Caki2 (cell line): ENCODE measurements around the gene S1PR5. TPM values are rescaled to one million over a fixed set of nuclear protein-coding genes. Genes with fewer than 3 reads are reported as not detected.
A peak's percentile ranks its signal among the peaks of the same experiment; 100 is the strongest.
"Not testable (repeated sequence)": the region's sequence is repeated elsewhere in the genome, so short reads cannot be mapped to it uniquely, and the experiment has no call there.

Experiments used
- DNase-seq: peaks from one replicate; pipeline ENCODE4 v3.0.0-alpha.2; 2015; ENCODE audit warnings: low read depth
- in situ Hi-C: cut with HindIII; loops from 2 replicates; pipeline ENCODE4 v1.10.0; 2016; ENCODE audit warnings: low sequenced_read_pairs, low pct_unique_long_range_greater_than_20kb, mixed read lengths
- total RNA-seq: library from RNA; depleted of rRNA; stranded (reverse); fragments of >200 nt; shearing (Covaris generic); gene quantifications from 2 replicates; pipeline ENCODE4 v1.2.3, GENCODE V29; 2014; ENCODE audit warnings: low replicate concordance

S1PR5 gene
- total RNA-seq, 1 experiment from 2014 or later, result 4.6 TPM

DNA sequence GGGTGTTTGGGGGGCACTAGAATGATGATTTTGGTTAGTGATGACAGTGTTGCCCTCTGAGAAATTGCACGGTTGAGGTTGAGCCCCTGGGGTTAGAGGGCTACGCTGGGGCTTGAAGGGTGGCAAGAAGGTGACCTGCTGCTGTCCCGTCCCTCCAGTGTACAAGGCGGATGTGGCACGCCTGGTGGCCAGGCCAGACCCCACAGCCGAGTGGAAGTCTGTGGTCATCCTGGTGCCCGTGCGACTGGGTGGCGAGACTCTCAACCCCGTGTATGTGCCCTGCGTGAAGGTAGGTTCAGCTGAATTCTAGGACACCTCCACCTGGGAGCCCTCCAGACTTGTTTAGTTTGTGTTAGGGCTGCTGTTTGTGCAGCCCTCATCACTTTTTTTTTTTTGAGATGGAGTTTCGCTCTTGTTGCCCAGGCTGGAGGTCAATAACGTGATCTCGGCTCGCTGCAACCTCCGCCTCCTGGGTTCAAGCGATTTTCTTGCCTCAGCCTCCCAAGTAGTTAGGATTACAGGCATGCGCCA, 31.6 kb upstream of the S1PR5 start:
- in situ Hi-C loops, result no loop called here
- no peak for DNase-seq

- no peak for DNase-seq
- in situ Hi-C loops, result no loop called here
Measured at GRCh38 chr19:10546817-10547216, 29.6 kb upstream of the S1PR5 start.

- no peak for DNase-seq
- in situ Hi-C loops, result no loop called here
Measured at GRCh38 chr19:10544753-10545251, 27.6 kb upstream of the S1PR5 start.

GRCh38 chr19:10544242-10544752, 27.1 kb upstream of the S1PR5 start:
- DNase-seq, result no peak
- in situ Hi-C loops, result no loop called here

DNA sequence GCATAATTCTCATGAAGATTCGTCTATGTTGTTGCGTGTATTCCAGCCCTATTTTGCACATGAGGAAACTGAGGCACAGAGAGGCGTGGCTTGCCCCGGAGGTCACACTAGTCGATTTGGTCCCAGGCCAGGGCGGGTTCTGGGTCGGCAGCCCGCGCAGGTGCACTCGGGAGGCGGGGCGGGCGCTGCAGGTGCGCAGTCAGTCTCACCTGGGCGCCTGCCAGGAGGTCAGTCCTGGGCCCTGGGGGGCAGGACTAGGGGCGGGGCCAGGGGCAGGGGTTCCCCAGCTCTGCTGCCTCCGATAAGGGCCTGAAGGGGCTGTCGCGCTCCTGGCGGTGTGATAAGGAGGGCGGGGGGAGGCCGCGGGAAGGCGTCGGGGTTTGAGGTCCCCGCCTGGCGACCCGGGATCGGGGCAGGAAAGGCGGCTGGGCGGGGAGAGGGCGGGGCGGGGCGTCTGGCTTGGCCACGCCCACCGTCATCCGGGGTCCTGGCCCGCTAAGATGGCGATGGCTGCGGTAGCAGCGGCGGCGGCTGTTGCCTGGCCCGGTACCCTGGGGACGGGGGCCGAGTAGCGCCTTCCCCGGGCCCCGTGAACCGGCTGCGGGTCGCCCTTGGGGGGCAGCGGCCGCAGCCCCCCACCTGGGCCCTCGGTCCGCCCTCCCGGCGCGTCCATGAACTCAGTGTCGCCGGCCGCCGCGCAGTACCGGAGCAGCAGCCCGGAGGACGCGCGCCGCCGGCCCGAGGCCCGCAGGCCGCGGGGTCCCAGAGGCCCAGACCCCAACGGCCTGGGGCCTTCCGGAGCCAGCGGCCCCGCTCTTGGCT, 26.4 kb upstream of the S1PR5 start, which contains the start of gene ATG4D:
ATG4D (plus strand) TSS at position 485 of the 822 bp plus-strand sequence; CDS start at position 672, 187 bp downstream.
- peak; percentile 36 for DNase-seq
- in situ Hi-C loops, result no loop called here

GRCh38 chr19:10543059-10543419, 25.8 kb upstream of the S1PR5 start:
- DNase-seq, result no peak
- in situ Hi-C loops, result no loop called here

GRCh38 chr19:10539016-10539415, 21.8 kb upstream of the S1PR5 start:
- DNase-seq, in situ Hi-C loops: not testable (repeated sequence)

DNA sequence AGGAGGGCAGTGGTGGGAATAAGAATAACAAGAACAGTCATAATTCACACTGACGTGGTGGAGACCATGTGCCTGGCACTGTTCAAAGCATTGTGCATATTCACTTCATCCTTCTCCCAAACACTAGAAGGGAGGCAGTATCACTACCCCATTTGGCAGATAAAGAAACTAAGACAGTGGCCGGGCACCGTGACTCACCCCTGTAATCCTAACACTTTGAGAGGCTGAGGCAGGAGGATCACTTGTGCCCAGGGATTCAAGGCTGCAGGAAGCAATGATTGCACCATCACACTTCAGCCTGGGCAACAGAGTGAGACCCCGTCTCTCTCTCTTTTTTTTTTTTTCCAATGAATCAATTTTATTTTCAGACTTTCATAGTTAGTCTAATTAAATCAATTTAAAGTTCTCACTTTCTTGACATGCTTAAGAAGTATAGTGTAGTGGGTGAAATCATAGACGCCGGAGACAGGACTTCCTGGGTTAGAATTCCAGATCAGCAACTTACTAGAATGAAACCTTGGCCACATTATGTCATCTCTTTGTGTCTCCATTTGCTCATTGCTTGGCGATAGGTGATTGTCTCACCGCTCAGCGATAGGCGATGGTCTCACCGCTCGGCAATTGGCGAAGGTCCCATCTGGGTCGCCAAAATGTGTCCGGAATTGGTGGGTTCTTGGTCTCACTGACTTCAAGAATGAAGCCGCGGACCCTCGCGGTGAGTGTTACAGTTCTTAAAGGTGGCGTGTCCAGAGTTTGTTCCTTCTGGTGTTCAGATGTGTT, 21.1 kb upstream of the S1PR5 start:
- in situ Hi-C loops, result no loop called here

DNA sequence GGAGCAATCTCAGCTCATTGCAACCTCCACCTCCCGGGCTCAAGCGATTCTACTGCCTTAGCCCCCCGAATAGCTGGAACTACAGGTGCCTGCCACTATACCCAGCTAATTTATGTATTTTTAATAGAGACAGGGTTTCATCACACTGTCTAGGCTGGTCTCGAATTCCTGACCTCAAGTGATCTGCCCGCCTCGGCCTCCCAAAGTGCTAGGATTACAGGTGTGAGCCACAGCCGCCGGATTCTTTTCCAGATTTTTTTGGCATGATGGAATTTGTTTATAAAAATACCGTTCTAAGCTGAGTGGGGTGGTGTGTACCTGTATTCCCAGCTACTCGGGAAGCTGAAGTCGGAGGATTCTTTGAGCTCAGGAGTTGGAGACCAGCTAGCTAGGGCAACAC, 20.4 kb upstream of the S1PR5 start:
- in situ Hi-C loops, result no loop called here
- no peak for DNase-seq

More for the DNA sequence above, 21.1 kb upstream of the S1PR5 start:
- DNase-seq, result no peak

DNA sequence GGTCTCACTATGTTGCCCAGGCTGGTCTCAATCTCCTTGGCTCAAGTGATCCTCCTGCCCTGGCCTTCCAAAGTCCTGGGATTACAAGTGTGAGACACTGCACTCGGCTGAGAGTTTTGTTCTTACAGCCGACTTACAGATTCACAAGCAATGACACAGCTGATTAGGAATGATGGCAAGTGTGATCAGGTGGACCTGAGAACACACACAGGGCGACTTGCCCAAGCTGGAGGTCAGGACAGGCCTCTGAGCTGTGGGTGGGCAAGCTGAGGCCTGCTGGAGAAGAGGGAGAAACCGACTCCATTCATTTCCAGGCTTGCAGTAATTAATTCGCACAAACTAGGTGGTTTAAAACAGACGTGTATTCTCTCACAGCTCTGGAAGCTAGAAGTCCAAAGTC, 18.4 kb upstream of the S1PR5 start:
- DNase-seq, result no peak
- in situ Hi-C loops, result no loop called here

DNA sequence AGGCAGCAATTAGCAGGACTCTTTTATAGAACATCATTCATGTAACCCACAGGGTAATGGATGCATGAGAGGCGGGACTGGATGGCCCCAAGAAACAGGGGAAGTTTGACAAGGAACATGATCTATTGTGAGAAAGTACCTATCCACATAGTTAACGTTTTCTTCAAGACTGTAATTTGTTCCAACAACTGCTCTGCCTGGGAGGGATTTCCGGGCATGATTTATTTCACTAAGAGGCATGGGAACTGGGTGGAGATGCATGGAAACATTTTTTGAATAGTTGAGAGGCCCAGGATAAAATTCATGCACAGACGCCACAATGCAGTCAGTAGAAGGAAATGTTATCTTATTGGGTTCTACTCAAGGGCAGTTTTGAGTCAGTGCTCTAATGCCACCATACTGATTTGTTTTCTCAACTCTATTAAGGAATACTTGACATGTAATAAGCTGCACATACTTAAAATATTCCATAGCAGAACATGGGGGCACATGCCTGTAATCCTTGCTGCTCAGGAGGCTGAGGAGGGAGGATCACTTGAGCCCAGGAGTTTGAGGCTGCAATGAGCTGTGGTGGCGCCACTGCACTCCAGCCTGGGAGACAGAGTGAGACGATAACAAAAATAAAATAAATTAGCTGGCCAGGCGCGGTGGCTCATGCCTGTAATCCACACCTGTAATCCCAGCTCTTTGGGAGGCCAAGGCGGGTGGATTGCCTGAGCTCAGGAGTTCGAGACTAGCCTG, 16.6 kb upstream of the S1PR5 start:
- peak; percentile 75 for DNase-seq
- in situ Hi-C loops, result no loop called here

DNA sequence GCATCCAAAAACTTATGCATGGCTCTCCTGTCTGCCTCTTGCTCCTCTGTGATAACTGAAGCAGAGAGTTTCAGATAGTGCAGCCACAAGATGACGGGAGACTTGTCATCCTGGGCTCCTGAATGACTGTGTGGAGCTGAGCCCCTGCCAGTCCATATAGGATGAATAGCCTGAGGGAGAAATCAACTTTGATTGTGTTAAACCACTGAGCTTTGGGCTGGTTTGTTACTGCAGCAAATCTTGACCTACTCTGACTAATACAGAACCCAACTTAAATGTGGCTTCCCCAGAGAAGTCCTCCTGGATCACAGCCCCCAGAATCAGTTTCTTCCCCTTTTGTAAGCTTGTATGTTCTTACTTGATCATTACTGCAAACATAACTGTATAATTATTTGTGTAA, 15.2 kb upstream of the S1PR5 start:
- in situ Hi-C loops, result no loop called here
- no peak for DNase-seq

DNA sequence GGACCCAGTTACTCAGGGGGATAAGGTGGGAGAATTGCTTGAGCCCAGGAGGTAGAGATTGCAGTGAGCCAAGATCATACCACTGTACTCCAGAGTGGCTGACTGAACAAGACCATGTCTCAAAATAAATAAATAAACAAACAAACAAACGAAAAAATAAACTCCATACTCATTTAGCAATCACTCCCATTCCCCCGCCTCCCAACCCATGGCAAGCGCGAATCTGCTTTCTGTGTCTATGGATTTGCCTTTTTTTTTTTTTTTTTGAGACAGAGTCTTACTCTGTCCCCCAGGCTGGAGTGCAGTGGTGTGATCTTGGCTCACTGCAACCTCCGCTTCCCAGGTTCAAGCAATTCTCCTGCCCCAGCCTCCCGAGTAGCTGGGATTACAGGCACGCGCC, 9.6 kb upstream of the S1PR5 start:
- in situ Hi-C loops, DNase-seq: not testable (repeated sequence)

DNA sequence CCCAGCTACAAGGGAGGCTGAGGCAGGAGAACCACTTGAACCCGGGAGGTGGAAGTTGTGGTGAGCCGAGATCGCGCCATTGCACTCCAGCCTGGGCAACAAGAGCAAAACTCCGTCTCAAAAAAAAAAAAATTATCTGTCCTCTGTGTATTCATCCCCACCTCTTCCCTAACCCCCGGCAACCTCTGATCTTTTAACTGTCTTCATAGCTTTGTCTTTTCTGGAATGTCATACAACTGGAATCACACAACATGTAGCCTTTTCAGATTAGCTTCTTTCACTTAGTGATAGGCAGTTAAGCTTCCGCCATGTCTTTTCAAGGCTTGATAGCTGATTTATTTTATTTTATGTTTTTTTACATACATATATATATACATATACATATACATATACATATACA, 8.4 kb upstream of the S1PR5 start:
- in situ Hi-C loops, result no loop called here
- no peak for DNase-seq

DNA sequence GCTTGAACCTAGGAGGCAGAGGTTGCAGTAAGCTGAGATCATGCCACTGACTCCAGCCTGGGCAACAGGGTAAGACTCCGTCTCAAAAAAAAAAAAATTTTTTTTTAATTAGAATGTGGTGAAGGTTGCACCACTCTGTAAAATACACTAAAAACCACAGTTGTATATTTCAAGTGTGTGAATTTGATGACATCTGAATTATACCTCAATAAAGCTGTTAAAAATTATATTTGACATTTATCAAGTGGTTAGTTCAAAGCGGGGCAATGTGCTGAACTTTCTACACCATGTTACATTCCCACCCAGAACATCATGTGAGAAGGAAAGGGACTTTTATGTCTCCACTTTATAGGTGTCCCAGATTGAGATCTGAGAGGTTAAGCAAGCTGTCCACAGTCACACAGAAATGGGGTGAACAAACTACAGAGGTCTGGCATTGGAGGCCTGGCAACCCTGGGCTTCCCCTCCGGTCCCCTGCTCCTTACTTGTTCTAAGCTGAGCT, 5.9 kb upstream of the S1PR5 start:
- in situ Hi-C loops, result no loop called here
- no peak for DNase-seq

DNA sequence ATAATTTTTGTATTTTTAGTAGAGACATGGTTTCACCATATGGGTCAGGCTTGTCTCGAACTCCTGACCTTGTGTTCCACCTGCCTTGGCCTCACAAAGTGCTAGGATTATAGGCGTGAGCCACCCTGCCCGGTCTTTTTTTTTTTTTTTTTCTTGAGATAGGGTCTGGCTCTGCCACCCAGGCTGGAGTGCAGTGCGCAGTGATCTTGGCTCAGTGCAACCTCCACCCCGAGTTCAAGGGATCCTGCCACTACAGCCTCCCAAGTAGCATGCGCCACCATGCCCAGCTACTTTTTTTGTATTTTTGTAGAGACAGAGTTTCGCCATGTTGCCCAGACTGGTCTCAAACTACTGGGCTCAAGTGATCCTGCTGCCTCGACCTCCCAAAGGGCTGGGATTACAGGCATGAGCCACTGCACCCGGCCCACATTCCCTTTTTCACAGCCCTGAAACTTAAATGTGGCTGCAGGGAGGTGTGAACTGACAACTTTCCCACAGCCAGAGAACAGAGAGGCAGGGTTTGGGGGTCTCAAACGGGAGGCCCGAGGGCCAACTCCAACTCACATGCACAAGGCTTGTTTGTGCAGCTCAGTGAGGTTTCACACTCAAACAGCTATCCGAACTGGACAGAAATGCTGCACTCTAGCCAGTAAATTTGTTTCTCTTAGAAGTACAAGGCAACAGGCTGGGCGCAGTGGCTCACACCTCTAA, 4.4 kb upstream of the S1PR5 start:
- no peak for DNase-seq
- in situ Hi-C loops, result no loop called here

- no peak for DNase-seq
- in situ Hi-C loops, result no loop called here
Measured at GRCh38 chr19:10520652-10521318, 3.5 kb upstream of the S1PR5 start.
